HEK293 (cell line): ENCODE data around the gene NFKBIA.

Experiments used
- ZNF169 ChIP-seq: fragments of 450-650 bp; formaldehyde crosslinking; IDR thresholded peaks from 2 replicates; pipeline ENCODE4 v1.5.1; 2016; ENCODE audit warnings: missing biosample characterization, missing genetic modification characterization
- ZNF670 ChIP-seq: fragments of 450-650 bp; formaldehyde crosslinking; IDR thresholded peaks from 2 replicates; pipeline ENCODE4 v1.5.1; 2016; ENCODE audit warnings: missing biosample characterization, missing genetic modification characterization, low read depth
- TF ChIP-seq, protein P1 (sequence below): fragments of 450-650 bp; formaldehyde crosslinking; IDR thresholded peaks from 2 replicates; pipeline ENCODE4 v1.5.1; 2016; ENCODE audit warnings: missing biosample characterization, missing genetic modification characterization

GRCh38 chr14:35414365-35414764 lies 9.8 kb upstream of the NFKBIA start:
- TF ChIP-seq, protein P1, sequence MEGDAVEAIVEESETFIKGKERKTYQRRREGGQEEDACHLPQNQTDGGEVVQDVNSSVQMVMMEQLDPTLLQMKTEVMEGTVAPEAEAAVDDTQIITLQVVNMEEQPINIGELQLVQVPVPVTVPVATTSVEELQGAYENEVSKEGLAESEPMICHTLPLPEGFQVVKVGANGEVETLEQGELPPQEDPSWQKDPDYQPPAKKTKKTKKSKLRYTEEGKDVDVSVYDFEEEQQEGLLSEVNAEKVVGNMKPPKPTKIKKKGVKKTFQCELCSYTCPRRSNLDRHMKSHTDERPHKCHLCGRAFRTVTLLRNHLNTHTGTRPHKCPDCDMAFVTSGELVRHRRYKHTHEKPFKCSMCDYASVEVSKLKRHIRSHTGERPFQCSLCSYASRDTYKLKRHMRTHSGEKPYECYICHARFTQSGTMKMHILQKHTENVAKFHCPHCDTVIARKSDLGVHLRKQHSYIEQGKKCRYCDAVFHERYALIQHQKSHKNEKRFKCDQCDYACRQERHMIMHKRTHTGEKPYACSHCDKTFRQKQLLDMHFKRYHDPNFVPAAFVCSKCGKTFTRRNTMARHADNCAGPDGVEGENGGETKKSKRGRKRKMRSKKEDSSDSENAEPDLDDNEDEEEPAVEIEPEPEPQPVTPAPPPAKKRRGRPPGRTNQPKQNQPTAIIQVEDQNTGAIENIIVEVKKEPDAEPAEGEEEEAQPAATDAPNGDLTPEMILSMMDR (tag by site-specific recombination) = no peak
- TF ChIP-seq ZNF670 (tag by site-specific recombination) (no peak), ZNF169 (tag by site-specific recombination) (no peak)
